Measurements from ENCODE around the gene CFAP54.
"Not testable (repeated sequence)": the region's sequence is repeated elsewhere in the genome, so short reads cannot be mapped to it uniquely, and the experiment has no call there.

The CFAP54 gene

GRCh38 chr12:96489392-96490056 is at the start of gene CFAP54:
Gene CFAP54 (plus strand): TSS chr12:96489577. CDS start chr12:96489610, 33 bp downstream.
- DNase-seq, result peak; percentile 97

DNA sequence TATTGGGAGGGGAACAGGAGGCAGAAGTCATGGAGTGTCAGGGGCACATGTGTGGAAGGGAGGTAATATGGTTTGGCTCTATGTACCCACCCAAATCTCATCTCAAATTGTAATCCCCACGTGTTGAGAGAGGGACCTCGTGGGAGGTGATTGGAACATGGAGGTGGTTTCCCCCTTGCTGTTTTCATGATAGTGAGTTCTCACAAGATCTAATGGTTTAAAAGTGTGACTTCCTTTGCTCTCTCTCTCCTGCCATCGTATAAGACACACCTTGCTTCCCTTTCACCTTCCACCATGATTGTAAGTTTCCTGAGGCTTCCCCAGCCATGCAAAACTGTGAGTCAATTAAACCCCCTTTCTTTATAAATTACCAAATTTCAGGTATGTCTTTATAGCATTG is 47.6 kb upstream of the CFAP54 start:
- DNase-seq, result peak; percentile 61

DNA sequence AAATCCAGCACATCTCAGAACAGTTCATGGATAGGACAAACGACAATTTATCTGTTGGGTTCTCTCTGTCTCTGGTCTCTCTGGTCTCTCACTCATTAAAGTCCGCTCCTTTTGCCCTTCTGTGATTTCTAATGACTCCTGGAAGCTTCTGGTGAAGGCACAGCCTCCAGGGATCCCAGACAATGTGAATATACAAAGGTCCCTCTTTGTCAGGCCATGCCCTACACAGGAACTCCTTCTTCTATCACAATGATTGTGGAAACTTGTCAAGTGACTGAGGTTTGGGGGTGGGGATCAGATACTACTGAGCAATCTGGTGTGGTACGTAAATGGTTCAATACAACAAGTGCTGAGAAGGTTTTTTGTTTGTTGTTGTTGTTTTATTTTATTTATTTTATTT is 46.5 kb upstream of the CFAP54 start:
- no peak for DNase-seq

- DNase-seq, result no peak
Measured at GRCh38 chr12:96444399-96444798, 45.0 kb upstream of the CFAP54 start.

DNA sequence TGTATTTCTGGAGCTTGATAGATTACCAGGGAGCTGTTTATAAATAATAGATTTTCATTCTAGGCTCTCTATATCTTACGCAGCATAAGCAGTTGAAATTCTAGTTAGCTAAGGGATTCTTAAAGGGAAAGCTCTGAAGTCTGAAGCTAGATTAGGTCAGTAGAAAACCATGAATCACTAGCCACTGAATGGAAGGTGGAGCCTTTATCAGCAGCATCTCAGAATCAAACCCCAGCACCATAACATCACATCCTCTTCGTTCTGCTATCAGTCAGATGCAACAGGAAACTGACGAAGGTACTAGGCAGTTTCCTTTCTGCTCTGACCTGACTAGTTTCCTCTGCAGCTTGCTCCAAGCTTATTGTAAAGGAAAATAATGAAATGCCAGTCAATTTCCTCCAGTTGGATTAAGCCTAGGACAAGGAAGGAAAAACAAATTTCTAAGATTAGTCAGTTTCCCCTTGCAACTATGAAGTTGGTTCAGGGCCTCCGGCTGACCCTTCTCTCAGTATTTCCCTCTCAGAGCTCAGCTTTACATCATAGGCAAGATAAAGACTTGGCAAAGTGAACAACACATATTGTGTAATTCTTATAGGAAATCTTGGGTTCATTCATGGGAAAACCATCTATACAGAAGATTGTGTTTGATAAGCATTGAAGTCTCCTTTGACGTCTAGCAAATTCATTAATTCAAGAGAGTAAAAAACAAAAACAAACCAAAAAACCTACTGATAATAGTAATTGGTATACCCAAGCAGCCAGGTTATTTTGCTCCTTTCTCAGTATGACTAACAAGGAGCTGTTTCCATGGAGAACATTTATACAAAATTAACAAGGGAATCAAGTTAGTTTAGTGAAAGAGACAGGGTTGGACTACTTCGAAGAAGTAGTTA is 43.4 kb upstream of the CFAP54 start:
- peak; percentile 92 for DNase-seq

DNA sequence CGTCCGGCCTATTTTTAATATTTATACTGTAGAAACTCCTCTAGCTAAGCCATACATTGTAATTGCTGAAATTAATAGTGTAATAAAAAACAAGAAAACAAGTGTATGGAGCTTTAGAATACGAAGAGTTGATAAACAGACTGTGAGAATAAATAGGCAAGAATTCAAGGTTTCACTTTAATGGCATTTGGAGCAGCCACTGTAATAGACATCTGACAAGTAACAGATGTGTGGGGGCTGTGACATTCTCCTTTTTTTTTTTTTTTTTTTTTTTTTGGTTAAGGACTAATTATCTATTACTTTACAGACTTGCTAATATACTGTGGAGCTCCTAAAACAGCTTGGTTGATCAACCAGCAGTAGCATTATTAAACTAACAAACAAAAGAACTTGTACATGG is 42.1 kb upstream of the CFAP54 start:
- no peak for DNase-seq

GRCh38 chr12:96448300-96448699 is 41.1 kb upstream of the CFAP54 start:
- DNase-seq, result no peak

DNA sequence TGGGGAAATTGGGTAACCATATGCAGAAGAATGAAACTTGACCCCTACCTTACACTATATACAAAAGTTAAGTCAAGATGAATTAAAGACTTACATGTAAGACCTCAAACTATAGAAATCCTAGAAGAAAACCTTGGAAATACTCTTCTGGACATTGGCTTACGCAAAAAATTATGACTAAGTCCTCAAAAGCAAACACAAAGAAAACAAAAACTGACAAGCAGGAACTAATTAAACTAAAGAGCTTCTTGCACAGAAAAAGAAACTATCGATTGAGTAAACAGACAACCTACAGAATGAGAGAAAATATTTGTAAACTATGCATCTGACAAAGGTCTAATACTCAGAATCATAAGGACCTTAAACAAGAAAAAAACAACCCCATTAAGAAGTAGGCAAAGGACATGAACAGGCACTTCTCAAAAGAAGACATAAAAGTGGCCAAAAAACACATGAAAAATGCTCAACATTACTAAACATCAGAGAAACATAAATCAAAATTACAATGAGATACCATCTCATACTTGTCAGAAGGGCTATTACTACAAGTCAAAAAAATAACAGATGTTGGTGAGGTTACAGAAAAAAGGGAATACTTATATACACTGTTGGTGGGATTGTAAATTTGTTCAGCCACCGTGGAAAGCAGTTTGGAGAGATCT is 37.0 kb upstream of the CFAP54 start:
- no peak for DNase-seq

DNA sequence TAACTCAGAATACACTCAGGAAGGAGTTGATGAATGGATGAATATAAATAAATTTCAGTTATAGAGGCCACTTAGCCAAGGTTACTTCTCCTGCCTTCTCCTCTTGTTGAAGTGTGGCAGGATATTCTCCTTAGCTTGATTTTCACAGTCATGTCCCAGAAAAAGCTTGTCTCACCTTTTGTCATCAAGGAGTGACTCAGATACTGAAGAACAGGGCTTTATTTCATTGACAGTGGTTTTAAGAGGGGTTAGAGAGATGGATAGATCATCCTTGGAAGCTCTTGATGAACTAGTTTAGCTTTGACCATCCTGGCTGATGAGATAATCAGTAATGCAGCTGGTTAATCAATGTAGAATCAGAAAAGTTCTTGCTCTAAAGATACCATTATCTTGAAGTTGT is 35.0 kb upstream of the CFAP54 start:
- DNase-seq, result no peak

GRCh38 chr12:96456265-96456974 is 33.0 kb upstream of the CFAP54 start:
- no peak for DNase-seq

GRCh38 chr12:96457191-96457930 is 32.0 kb upstream of the CFAP54 start:
- DNase-seq, result no peak

DNA sequence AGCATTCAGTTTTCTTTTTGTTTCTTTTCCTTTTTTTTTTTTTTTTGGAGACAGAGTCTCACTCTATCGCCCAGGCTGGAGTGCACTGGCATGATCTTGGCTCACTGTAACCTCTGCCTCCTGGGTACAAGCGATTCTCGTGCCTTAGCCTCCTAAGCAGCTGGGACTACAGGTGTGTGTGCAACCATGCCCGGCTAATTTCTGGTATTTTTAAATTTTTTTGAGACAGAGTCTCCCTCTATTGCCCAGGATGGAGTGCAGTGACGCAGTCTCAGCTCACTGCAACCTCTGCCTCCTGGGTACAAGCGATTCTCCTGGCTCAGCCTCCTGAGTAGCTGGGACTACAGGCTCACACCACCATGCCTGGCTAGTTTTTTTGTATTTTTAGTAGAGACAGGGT is 30.1 kb upstream of the CFAP54 start:
- DNase-seq, result not testable (repeated sequence)

GRCh38 chr12:96462571-96463280 is 26.7 kb upstream of the CFAP54 start:
- DNase-seq, result no peak

DNA sequence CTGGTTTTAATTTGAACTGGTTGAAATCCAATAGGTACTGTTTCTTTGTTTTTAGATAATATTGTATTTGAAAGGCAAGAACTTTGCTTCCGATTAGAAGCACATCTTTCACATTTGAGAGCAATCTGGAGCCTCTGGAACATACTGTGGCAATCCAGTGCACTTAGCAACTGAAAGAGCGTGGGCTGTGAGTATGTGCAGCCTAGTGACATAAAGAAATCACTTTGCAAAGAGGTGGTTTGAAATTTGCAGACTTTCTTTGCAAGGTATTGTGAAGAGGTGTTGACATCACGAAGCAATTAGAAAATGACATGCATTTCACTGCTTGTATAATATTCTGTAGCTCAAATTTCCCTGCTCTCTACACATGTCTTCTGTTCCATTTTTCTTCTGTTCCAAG is 23.5 kb upstream of the CFAP54 start:
- no peak for DNase-seq

- no peak for DNase-seq
Measured at GRCh38 chr12:96466939-96467751, 22.2 kb upstream of the CFAP54 start.

DNA sequence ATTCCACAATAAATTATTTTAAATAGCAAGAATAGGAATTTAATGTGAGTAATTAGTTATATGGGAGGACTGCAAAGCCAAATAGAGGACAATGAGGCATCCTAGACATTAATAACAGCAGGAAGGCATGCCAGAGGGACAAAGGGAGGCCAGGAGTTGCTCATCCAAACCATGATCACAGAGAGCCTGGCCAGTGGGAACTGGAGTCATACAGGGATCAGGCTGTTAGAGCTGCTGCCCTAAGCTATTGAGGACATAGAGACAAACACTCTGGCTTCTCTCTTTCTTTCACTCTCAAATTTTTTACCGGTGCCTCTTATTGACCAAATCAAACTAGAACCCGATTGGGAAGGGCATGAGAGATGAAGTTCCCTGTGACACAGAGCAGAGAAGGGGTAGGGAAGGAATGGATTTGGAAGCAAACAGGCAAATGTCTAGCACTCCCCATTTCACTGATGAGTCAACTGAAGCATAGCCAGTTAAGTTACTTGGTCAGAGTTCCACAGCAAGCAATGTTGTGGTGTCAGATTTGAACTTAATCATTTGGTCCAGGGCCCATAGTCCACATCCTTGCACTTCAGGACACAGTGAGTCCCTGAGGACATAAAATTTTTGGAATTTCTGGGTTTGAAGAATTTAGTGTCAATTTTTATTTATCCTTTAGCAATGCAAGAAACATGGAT is 17.9 kb upstream of the CFAP54 start:
- no peak for DNase-seq

GRCh38 chr12:96472384-96472783 is 17.0 kb upstream of the CFAP54 start:
- no peak for DNase-seq

GRCh38 chr12:96473394-96474093 is 15.8 kb upstream of the CFAP54 start:
- peak; percentile 56 for DNase-seq

DNA sequence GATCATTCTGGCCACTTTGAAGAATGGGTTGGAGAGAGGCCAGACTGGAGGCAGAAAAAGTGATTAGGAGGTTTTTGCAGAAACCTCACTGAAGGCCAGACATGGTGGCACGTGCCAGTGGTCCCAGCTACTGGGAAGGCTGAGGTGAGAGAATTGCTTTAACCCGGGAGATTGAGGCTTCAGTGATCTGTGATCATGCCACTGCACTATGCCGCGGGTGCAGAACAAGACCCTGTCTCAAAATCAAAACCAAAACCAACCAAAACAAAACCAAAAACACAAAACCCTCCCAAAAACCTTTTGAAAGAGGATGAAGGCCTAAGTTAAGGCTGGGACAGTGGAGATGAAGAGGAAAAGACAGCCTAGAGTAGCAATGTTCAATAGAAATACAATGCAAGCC is 15.2 kb upstream of the CFAP54 start:
- DNase-seq, result no peak

DNA sequence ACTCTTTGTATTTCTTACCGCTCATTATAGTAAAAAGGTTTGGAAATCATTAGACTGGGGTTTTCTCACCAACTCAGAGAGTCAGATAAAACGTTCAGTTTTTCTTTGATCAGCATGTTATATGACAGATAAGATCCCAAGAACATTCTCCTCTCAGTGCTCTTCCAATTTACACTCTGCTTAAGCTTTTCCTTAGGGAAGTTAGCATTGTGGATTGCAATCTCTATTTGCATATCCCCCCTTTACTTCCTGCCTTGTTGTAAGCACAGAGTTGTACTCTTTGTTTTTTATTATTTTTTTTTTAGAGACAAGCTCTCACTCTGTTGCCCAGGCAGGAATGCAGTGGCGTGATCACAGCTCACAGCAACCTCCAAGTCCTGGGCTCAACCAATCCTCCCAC is 11.4 kb upstream of the CFAP54 start:
- no peak for DNase-seq

Data from CD4-positive, alpha-beta T cell treated with Interleukin-17A for 1 hour (primary cell).